ENCODE data around the gene GRIN2A. TPM values are rescaled to one million over a fixed set of nuclear protein-coding genes. Genes with fewer than 3 reads are reported as not detected.
A peak's percentile ranks its signal among the peaks of the same experiment; 100 is the strongest.

GRIN2A gene
- total and polyA plus RNA-seq, 2 donors (not counting 1 experiment from before 2014, with no cell fraction given), result 0.44 TPM; not detected in 1

DNA sequence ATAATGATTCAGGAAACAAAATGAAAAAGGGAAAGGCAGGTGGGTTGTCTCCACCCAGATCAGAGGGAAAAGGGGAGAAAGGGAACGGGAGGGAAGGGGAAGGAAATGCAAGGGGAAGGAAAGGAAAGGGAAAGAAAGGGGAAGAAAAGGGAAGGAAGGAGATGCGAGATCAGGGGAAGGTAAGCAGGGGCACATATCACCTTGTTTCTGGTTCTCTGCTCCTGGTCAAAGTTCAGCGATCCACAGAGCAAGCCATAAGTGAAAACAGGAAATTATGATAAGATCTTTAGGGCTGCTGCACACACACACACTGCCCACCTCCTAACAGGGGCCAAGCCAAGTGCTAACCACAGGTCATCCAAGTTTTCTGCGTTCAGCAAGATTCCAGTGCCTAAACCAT is 37.5 kb upstream of the GRIN2A start:
- ATAC-seq (ENCODE audit: low read depth), result no peak
- 0% methylated on average over 3 of the region's 4 CpGs for WGBS (ENCODE audit: insufficient coverage)
- Histone ChIP-seq H3K9me3 (ENCODE audit: control extremely low read depth in 1 of 3, control insufficient read depth in 2 of 3, insufficient read depth in 1 of 3, low read length in 2 of 3) (no peaks in the 10 kb centered on the region), H3K4me2 (replicated peaks; ENCODE audit: low read depth, low read length, poor library complexity, severe bottlenecking) (peak overlapping the region; percentile 34), H3K27ac (ENCODE audit: low read length in 2 of 2) (peak overlapping the region in 1 of 2 donors; percentile 2), H2AFZ (ENCODE audit: insufficient read depth, low read depth, low read length, poor library complexity, severe bottlenecking) (no peak overlapping the region), H3K36me3 (replicated peaks in 1 of 2; ENCODE audit: control extremely low read depth in 1 of 2, control insufficient read depth in 1 of 2, extremely low read depth in 1 of 2, insufficient read depth in 2 of 2, low read length in 1 of 2) (no peaks in the 10 kb centered on the region), H3K4me3 (ENCODE audit: control extremely low read depth in 1 of 5, extremely low read depth in 1 of 5, insufficient read depth in 1 of 5, low read depth in 2 of 5, low read length in 4 of 5) (no peak overlapping the region), H3K27me3 (replicated peaks in 1 of 4; ENCODE audit: control extremely low read depth in 1 of 4, control insufficient read depth in 3 of 4, insufficient read depth in 4 of 4, low read length in 3 of 4) (peaks cover 0 to 4% (median 0%) of the 10 kb centered on the region in 4 experiments), H3K4me1 (ENCODE audit: control insufficient read depth in 2 of 2, insufficient read depth in 2 of 2, low read length in 2 of 2) (peaks cover 23 to 29% of the 10 kb centered on the region in 2 donors), H3K79me2 (ENCODE audit: control insufficient read depth, insufficient read depth, low read length) (no peaks in the 10 kb centered on the region), H4K20me1 (ENCODE audit: control insufficient read depth, insufficient read depth, low read length, poor library complexity, severe bottlenecking) (no peaks in the 10 kb centered on the region), H3K9ac (ENCODE audit: low read length) (no peak overlapping the region)
- Mint-ChIP-seq H3K4me3 (no peak overlapping the region), H3K27ac (no peak overlapping the region), H3K27me3 (no peaks in the 10 kb centered on the region), H3K4me1 (peaks cover 17% of the 10 kb centered on the region), H3K9me3 (ENCODE audit: insufficient read depth) (no peaks in the 10 kb centered on the region)
- no peak for DNase-seq
- CTCF ChIA-PET, result no interaction called here
- POLR2A ChIA-PET, result no interaction called here
- intact Hi-C loops (cut with micrococcal nuclease), result no loop called here
- TF ChIP-seq CTCF (IDR thresholded peaks at IDR 0.05) (no peak), EZH2 (IDR thresholded peaks at IDR 0.05; ENCODE audit: borderline replicate concordance, insufficient read depth, low read depth, low read length, poor library complexity, severe bottlenecking) (no peak)

DNA sequence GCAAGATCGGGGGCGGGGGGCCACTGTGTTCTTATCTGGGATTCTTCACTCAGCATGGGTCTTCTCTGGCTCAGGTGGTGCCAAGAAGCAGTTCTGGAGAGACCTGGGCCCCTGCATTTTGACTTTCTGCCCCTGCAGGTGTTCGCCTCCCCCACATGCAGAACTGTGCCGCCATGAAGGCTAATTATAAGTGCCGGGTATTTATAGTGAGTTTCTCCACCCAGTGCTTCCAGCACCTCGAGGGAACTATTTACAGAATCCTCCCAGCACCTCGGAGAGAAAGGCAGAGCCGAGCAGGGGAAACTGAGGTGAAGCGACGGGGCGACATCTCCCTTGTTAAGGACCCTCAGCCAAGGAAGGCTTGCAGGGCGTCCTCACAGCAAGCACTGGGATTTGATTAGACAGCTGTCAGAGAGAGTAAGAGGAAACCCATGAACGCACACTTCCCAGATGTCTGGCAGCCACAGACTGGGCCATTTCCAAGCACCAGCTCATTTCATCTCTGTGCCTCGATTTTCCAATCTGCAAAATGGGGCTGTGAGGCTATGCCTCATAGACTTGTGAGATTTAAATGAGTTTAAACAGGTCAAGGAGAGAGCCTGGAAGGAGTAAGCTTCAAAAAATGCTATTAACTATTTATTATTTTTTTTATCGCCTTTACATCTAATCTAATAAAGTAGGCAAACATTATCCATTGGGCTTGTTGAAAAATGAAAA is 36.4 kb upstream of the GRIN2A start:
- H3K27me3 Mint-ChIP-seq, result peaks cover 3% of the 10 kb centered on the region
- Histone ChIP-seq H4K20me1 (ENCODE audit: control insufficient read depth, insufficient read depth, low read length, poor library complexity, severe bottlenecking) (no peaks in the 10 kb centered on the region), H3K4me2 (replicated peaks; ENCODE audit: low read depth, low read length, poor library complexity, severe bottlenecking) (no peak overlapping the region), H3K27ac (ENCODE audit: low read length in 2 of 2) (no peak overlapping the region), H3K9ac (ENCODE audit: low read length) (no peak overlapping the region), H3K9me3 (ENCODE audit: control extremely low read depth in 1 of 3, control insufficient read depth in 2 of 3, insufficient read depth in 1 of 3, low read length in 2 of 3) (no peaks in the 10 kb centered on the region), H3K4me1 (ENCODE audit: control insufficient read depth in 2 of 2, insufficient read depth in 2 of 2, low read length in 2 of 2) (peaks cover 23 to 29% of the 10 kb centered on the region in 2 donors), H3K27me3 (replicated peaks in 1 of 4; ENCODE audit: control extremely low read depth in 1 of 4, control insufficient read depth in 3 of 4, insufficient read depth in 4 of 4, low read length in 3 of 4) (peaks cover 0 to 4% (median 0%) of the 10 kb centered on the region in 4 experiments), H3K79me2 (ENCODE audit: control insufficient read depth, insufficient read depth, low read length) (no peaks in the 10 kb centered on the region), H3K4me3 (ENCODE audit: control extremely low read depth in 1 of 5, extremely low read depth in 1 of 5, insufficient read depth in 1 of 5, low read depth in 2 of 5, low read length in 4 of 5) (no peak overlapping the region), H3K36me3 (replicated peaks in 1 of 2; ENCODE audit: control extremely low read depth in 1 of 2, control insufficient read depth in 1 of 2, extremely low read depth in 1 of 2, insufficient read depth in 2 of 2, low read length in 1 of 2) (no peaks in the 10 kb centered on the region), H2AFZ (ENCODE audit: insufficient read depth, low read depth, low read length, poor library complexity, severe bottlenecking) (no peak overlapping the region)
- H3K27ac Mint-ChIP-seq, result no peak overlapping the region
- DNase-seq (no peak), ATAC-seq (ENCODE audit: low read depth) (no peak)
- WGBS (ENCODE audit: insufficient coverage), result 95% methylated on average over 9 of the region's 15 CpGs
- ChIA-PET POLR2A (no interaction called here), CTCF (no interaction called here)
- peaks cover 17% of the 10 kb centered on the region for H3K4me1 Mint-ChIP-seq
- intact Hi-C loops (cut with micrococcal nuclease), result no loop called here
- no peak overlapping the region for H3K4me3 Mint-ChIP-seq
- H3K9me3 Mint-ChIP-seq (ENCODE audit: insufficient read depth), result no peaks in the 10 kb centered on the region
- no peak for TF ChIP-seq EZH2 (IDR thresholded peaks at IDR 0.05; ENCODE audit: borderline replicate concordance, insufficient read depth, low read depth, low read length, poor library complexity, severe bottlenecking)
- TF ChIP-seq CTCF (IDR thresholded peaks at IDR 0.05), result no peak
